Smooth muscle cell (in vitro differentiated cells): ENCODE measurements around the gene PTPN22. TPM values are rescaled to one million over a fixed set of nuclear protein-coding genes. Genes with fewer than 3 reads are reported as not detected.

ENCODE experiments used
- DNase-seq: peaks from one replicate; lab custom pipeline; 2025; ENCODE audit not compliant: unreplicated experiment; lab: John Stamatoyannopoulos, UW
- H2AFZ ChIP-seq: fragments of 200-600 bp; sonication (generic); 2 replicates; pipeline ENCODE4 v1.6.0; 2016; ENCODE audit warnings: antibody characterized with exemption, low read depth, mild to moderate bottlenecking
- H3F3A ChIP-seq: fragments of 200-600 bp; sonication (generic); 2 replicates; pipeline ENCODE4 v1.6.0; 2017; ENCODE audit warnings: antibody characterized with exemption, low read depth
- H3K27ac ChIP-seq: fragments of 200-600 bp; sonication (generic); 2 replicates; pipeline ENCODE4 v1.5.1; 2016; ENCODE audit warnings: low read depth, mild to moderate bottlenecking
- H3K27me3 ChIP-seq: fragments of 200-600 bp; sonication (generic); 2 replicates; pipeline ENCODE4 v1.6.1; 2016; ENCODE audit warnings: low read depth, mild to moderate bottlenecking
- H3K36me3 ChIP-seq: fragments of 200-600 bp; sonication (generic); 2 replicates; pipeline ENCODE4 v1.5.1; 2016; ENCODE audit warnings: low read depth
- H3K4me1 ChIP-seq: fragments of 200-600 bp; sonication (generic); 2 replicates; pipeline ENCODE4 v1.5.1; 2016; ENCODE audit warnings: low read depth
- H3K4me2 ChIP-seq: fragments of 200-600 bp; sonication (generic); 2 replicates; pipeline ENCODE4 v1.6.0; 2016; ENCODE audit warnings: mild to moderate bottlenecking
- H3K4me3 ChIP-seq: fragments of 200-600 bp; sonication (generic); 2 replicates; pipeline ENCODE4 v1.5.1; 2016; ENCODE audit warnings: mild to moderate bottlenecking
- H3K79me2 ChIP-seq: fragments of 200-600 bp; sonication (generic); 2 replicates; pipeline ENCODE4 v1.6.0; 2016; ENCODE audit warnings: low read depth, mild to moderate bottlenecking
- H3K9ac ChIP-seq: fragments of 200-600 bp; sonication (generic); 2 replicates; pipeline ENCODE4 v1.6.0; 2016; ENCODE audit warnings: low read depth
- H3K9me3 ChIP-seq: fragments of 200-600 bp; sonication (generic); replicated peaks from 2 replicates; pipeline ENCODE4 v1.5.1; 2016; ENCODE audit warnings: low read depth
- H4K20me1 ChIP-seq: fragments of 200-600 bp; sonication (generic); 2 replicates; pipeline ENCODE4 v1.6.0; 2016; ENCODE audit warnings: low read depth
- CTCF ChIP-seq: fragments of 200-600 bp; sonication (generic); IDR thresholded peaks from 2 replicates; pipeline ENCODE4 v1.5.1; 2017; ENCODE audit warnings: borderline replicate concordance, mild to moderate bottlenecking, antibody characterized with exemption; ENCODE audit not compliant: insufficient read depth, poor library complexity, severe bottlenecking
- WGBS: methylation state at CpG from one replicate; pipeline ENCODE4 v1.1.7; 2016; ENCODE audit warnings: low lambda C conversion rate; 5-methylcytosine and 5-hydroxymethylcytosine counted together
- polyA plus RNA-seq: library from polyadenylated mRNA; unstranded; fragments of >200 nt; fragmentation: Nextera tagmentation; extraction: Ambion mirVana; gene quantifications from 2 replicates; pipeline ENCODE4 v1.2.1, GENCODE V29; 2016
- total RNA-seq: library from RNA; depleted of rRNA; stranded (reverse); fragments of >200 nt; gene quantifications from 2 replicates; pipeline ENCODE4 v1.2.3, GENCODE V29; 2014

PTPN22 gene
- total and polyA plus RNA-seq, 2 experiments from 2014 or later, result not detected

GRCh38 chr1:113849072-113849471 is 22.4 kb downstream of the PTPN22 start:
- no peak overlapping the region for H2AFZ ChIP-seq
- no peak overlapping the region for H3K4me3 ChIP-seq
- no peak for DNase-seq
- H3K9ac ChIP-seq, result no peak overlapping the region
- H3K4me2 ChIP-seq, result no peak overlapping the region
- no peaks in the 10 kb centered on the region for H3F3A ChIP-seq
- no peaks in the 10 kb centered on the region for H3K4me1 ChIP-seq
- H3K9me3 ChIP-seq, result no peaks in the 10 kb centered on the region
- peaks cover 4% of the 10 kb centered on the region for H3K36me3 ChIP-seq
- no peaks in the 10 kb centered on the region for H4K20me1 ChIP-seq
- no peaks in the 10 kb centered on the region for H3K27me3 ChIP-seq
- H3K27ac ChIP-seq, result no peak overlapping the region
- TF ChIP-seq CTCF, result no peak
- H3K79me2 ChIP-seq, result no peaks in the 10 kb centered on the region

DNA sequence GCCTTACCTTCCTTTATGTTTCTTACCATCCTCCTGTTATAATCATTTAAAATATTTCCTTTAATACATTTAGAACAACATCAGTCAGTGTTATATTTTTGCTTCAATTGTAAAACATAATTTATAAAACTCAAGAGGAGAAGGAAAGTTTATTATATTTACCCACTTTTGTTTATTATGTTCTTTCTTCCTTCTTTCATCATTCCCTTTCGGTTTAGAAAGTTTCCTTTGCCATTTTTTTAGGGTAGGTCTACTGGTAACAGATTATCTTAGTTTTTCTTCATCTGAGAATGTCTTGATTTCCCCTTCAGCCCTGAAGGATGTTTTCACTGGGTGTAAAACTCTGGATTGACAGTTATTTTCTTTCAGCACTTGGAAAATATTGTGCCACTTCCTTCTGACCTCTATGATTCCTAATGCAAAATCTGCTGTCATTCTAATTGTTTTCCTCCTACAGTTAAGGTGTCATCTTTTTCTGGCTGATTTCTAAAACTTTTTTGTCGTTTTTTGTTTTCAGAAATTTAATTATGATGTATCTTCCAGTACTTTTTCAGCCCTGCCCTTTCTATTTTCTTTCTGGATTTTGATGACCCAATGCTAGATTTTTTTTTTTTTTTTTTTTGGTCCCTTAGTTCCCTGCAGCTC is 25.0 kb downstream of the PTPN22 start:
- TF ChIP-seq CTCF, result no peak
- WGBS, result 76% methylated on average over 2 of the region's 2 CpGs
- H3K4me2 ChIP-seq, result no peak overlapping the region

DNA sequence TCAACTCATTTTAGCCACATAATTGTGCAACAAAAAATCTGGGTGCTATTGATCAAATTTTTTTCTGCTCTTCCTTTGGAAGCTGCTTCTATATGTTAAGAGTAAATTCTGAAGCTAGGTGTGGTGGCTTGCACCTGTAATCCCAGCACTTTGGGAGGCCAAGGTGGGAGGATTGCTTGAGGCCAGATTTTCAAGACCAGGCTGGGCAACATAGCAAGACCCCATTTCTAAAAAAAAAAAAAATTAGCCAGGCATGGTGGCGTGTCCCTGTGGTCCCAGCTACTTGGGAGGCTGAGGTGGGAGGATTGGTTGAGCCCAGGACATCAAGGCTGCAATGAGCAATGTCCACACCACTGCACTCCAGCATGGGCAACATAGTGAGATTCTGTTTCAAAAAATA is 35.0 kb downstream of the PTPN22 start:
- Histone ChIP-seq H3K4me1 (no peaks in the 10 kb centered on the region), H3K4me3 (no peak overlapping the region), H3K27me3 (peaks cover 17% of the 10 kb centered on the region), H4K20me1 (no peaks in the 10 kb centered on the region), H3K36me3 (no peaks in the 10 kb centered on the region), H3K79me2 (no peaks in the 10 kb centered on the region), H3F3A (no peaks in the 10 kb centered on the region), H3K4me2 (no peak overlapping the region), H3K9ac (no peak overlapping the region), H2AFZ (no peak overlapping the region), H3K27ac (no peak overlapping the region), H3K9me3 (no peaks in the 10 kb centered on the region)
- TF ChIP-seq CTCF, result no peak
- no peak for DNase-seq
- 100% methylated on average over 1 of the region's 1 CpG for WGBS

More for the DNA sequence above, 25.0 kb downstream of the PTPN22 start:
- Histone ChIP-seq H3K9me3 (no peaks in the 10 kb centered on the region), H4K20me1 (no peaks in the 10 kb centered on the region), H3F3A (no peaks in the 10 kb centered on the region), H3K27me3 (no peaks in the 10 kb centered on the region), H2AFZ (no peak overlapping the region), H3K9ac (no peak overlapping the region), H3K36me3 (peaks cover 4% of the 10 kb centered on the region), H3K4me3 (no peak overlapping the region), H3K79me2 (no peaks in the 10 kb centered on the region), H3K4me1 (no peaks in the 10 kb centered on the region), H3K27ac (no peak overlapping the region)
- DNase-seq, result no peak

DNA sequence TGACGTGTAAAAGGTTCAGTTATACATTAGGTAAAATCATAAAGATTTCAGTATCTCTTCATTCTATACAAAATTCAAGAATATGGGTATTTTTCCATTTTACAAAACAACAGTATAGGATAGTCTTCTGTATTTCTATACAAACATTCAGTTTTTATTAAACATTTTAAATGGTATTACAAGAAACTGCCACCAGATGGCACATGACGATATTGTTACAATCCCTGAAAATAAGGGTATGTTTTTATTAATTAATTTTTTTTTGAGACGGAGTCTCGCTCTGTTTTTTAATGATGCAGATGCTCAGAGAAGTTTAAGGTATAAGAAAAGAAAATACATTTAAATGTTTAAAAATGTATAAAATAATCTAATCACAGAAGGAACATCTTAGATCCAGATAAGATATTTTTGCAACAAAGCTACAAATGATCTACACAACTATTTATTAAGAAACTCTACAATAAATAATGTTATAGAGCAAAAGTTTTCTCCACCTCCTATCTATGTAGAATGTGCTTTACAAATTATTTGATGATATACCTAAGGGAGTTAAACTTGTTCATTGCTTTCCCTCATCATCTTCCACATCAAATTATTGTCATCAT is 35.7 kb downstream of the PTPN22 start:
- H3K9me3 ChIP-seq, result no peaks in the 10 kb centered on the region
- no peaks in the 10 kb centered on the region for H3K79me2 ChIP-seq
- no peak overlapping the region for H3K27ac ChIP-seq
- no peak overlapping the region for H3K9ac ChIP-seq
- no peaks in the 10 kb centered on the region for H4K20me1 ChIP-seq
- H3K4me1 ChIP-seq, result no peaks in the 10 kb centered on the region
- H3F3A ChIP-seq, result no peaks in the 10 kb centered on the region
- no peaks in the 10 kb centered on the region for H3K36me3 ChIP-seq
- DNase-seq, result no peak
- H3K4me3 ChIP-seq, result no peak overlapping the region
- peak overlapping the region; percentile 36 for H3K4me2 ChIP-seq
- TF ChIP-seq CTCF, result peak; percentile 64
- H3K27me3 ChIP-seq, result peaks cover 17% of the 10 kb centered on the region
- no peak overlapping the region for H2AFZ ChIP-seq
- WGBS, result 30% methylated on average over 4 of the region's 4 CpGs
